Stimulated activated CD4-positive, alpha-beta T cell treated with anti-CD3 and anti-CD28 coated beads, TNF-alpha, amount 100 ng/mL, for 48 hours (primary cell): ENCODE results near the gene ASB2.

ENCODE experiments used
- DNase-seq, 3 donors: peaks; one replicate each; pipeline ENCODE4 v3.0.0-alpha.2; 2020; ENCODE audit warnings: low read depth in 3 of 3

ASB2 gene

GRCh38 chr14:93906341-93907329 is 69.7 kb downstream of the ASB2 start:
- DNase-seq = peak; percentile 36 to 59 (median 44)

- no peak for DNase-seq
Measured at GRCh38 chr14:93905623-93906022, 70.7 kb downstream of the ASB2 start.

GRCh38 chr14:93903342-93904184 is 72.8 kb downstream of the ASB2 start:
- no peak for DNase-seq

- no peak for DNase-seq
Measured at GRCh38 chr14:93902619-93903307, 73.6 kb downstream of the ASB2 start.

GRCh38 chr14:93901813-93902212 is 74.6 kb downstream of the ASB2 start:
- no peak for DNase-seq

- no peak for DNase-seq
Measured at GRCh38 chr14:93898731-93899130, 77.6 kb downstream of the ASB2 start.

- DNase-seq = no peak
Measured at GRCh38 chr14:93898081-93898611, 78.2 kb downstream of the ASB2 start.

- no peak for DNase-seq
Measured at GRCh38 chr14:93897476-93897845, 78.9 kb downstream of the ASB2 start.

- DNase-seq = no peak
Measured at GRCh38 chr14:93895023-93895604, 81.3 kb downstream of the ASB2 start.

GRCh38 chr14:93893661-93894261 is 82.6 kb downstream of the ASB2 start:
- DNase-seq = no peak

GRCh38 chr14:93892923-93893558 is 83.3 kb downstream of the ASB2 start:
- peak; percentile 29 to 64 (median 62) for DNase-seq

GRCh38 chr14:93892505-93892839 is 83.9 kb downstream of the ASB2 start:
- DNase-seq = no peak

GRCh38 chr14:93891756-93892504 is 84.4 kb downstream of the ASB2 start:
- DNase-seq = no peak

GRCh38 chr14:93889739-93890483 is 86.5 kb downstream of the ASB2 start:
- no peak for DNase-seq

- no peak for DNase-seq
Measured at GRCh38 chr14:93888995-93889394, 87.4 kb downstream of the ASB2 start.

- no peak for DNase-seq
Measured at GRCh38 chr14:93884950-93885349, 91.4 kb downstream of the ASB2 start.
